ENCODE data around the gene MADCAM1.

MADCAM1 gene

GRCh38 chr19:507286-508203 lies 11.3 kb downstream of the MADCAM1 start, which contains the start of gene TPGS1:
Gene TPGS1 (plus strand): TSS chr19:507497. CDS start chr19:507507, 10 bp downstream.
- CTCF ChIA-PET: interaction anchor here (0.6 to 2.9 kb wide), 14 partner anchors 10 to 211 kb away, joined by 3 to 18 read pairs (median 4); partner anchors contain the start of genes CDC34 and MADCAM1
- TF ChIP-seq CTCF (IDR thresholded peaks at IDR 0.05; ENCODE audit: control extremely low read depth, extremely low read depth, low read depth, missing control alignments): no peak
- POLR2A ChIA-PET: interaction anchor here (1.1 kb wide), 1 partner anchor 24 kb away, joined by 11 read pairs; the partner anchor contains the start of gene CDC34
- peak; percentile 85 for DNase-seq (ENCODE audit: extremely low spot score)

DNA sequence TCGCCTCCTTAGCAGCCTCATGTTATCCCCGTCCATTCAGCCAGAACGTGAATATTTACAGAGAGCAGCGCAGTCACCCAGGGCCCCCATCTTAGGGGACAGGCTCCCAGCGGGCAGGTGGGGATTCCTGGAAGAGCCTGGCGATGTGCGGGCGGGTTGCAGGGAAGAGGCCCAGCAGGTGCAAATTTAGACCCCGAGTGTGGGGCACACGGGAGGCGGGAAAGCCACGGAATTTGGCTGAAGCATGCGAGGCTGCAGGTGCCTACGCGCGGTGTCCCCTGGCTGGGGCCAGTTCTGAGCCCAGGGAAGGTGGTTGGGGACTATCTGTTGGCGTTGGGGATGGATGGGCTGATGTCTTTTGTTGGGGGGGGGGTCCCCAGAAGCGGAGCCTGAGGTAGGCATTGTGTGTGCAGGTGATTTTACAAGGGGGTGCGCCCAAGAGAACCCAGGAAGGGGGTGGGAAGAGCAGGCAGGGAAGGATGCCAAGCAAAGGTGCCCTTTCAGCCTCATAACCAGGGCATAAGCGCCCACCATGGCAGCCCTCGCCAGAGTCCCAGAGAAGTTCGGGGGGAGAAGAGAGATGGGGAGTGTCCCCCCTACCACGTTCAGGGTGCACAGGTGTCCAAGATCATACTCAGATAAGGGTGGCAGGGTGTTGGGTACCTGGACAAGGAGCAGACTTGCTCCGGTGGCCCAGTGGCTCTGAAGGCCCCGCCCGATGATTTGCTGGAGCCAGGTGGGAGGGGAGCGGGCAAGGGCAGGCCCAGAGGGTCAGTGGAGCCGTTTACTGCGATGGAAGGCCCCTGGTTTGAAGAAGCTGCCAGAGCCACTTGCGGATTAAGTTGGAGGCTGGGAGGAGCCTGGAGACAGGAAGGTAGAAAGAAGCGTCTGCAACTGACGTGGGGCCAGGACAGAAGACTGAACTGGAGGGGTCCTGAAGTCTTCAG lies 12.2 kb downstream of the MADCAM1 start:
- DNase-seq (ENCODE audit: extremely low spot score): no peak
- POLR2A ChIA-PET: no interaction called here
- no peak for TF ChIP-seq CTCF (IDR thresholded peaks at IDR 0.05; ENCODE audit: control extremely low read depth, extremely low read depth, low read depth, missing control alignments)
- CTCF ChIA-PET: interaction anchor here (0.6 to 4.0 kb wide), 2 partner anchors 13 to 22 kb away, joined by 3 to 79 read pairs; partner anchors contain the start of gene CDC34

GRCh38 chr19:510606-511100 lies 14.4 kb downstream of the MADCAM1 start:
- ChIA-PET POLR2A (interaction anchor here (1.1 kb wide), 1 partner anchor 21 kb away, joined by 4 read pairs; the partner anchor contains the start of gene CDC34), CTCF (interaction anchor here (0.7 to 4.0 kb wide), 34 partner anchors 8 to 264 kb away, joined by 3 to 79 read pairs (median 4); partner anchors contain the start of genes C2CD4C, CDC34 and MADCAM1)
- DNase-seq (ENCODE audit: extremely low spot score): peak; percentile 88

DNA sequence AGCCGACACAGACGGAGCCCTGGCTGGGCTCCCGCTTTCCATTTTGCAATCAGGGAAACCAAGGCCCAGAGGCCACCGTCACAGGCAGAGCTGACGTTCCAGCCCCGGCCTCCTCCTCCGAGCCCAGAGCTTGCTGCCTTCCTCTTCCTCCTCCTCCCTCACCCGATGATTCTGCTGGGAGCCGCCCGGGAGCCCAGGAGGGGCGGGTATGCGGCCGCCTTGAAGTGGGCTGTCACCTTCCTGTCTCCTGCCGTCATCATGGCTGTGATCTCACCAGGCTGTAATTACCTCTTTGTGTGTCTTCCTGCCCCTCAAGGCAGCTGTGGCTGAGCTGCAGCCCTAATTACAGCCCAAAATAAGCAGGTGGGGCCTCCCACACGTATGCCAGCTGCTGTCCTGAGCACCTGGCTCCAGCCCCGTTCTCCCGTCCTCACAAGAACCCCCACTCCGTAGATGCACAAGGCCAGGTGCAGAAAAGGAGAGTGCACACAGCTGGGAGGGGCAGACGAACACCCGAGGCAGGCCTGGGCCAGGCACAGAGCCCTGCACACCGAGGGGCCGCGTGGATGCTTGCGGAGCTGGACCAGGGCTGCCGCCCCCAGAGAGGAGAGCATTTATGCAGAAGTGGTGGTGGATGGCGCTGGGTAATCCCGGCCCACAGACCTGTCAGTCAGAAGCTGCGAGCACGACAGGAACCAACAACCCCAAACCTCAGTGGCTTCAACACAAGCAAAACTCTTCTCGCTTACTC lies 15.0 kb downstream of the MADCAM1 start:
- ChIA-PET POLR2A (interaction anchor here (0.8 kb wide), 1 partner anchor 20 kb away, joined by 3 read pairs; no protein-coding TSS in a partner anchor), CTCF (interaction anchor here (0.7 to 4.0 kb wide), 32 partner anchors 9 to 264 kb away, joined by 3 to 79 read pairs (median 4); partner anchors contain the start of genes C2CD4C, CDC34 and MADCAM1)
- TF ChIP-seq CTCF (IDR thresholded peaks at IDR 0.05; ENCODE audit: control extremely low read depth, extremely low read depth, low read depth, missing control alignments): no peak
- peak; percentile 45 for DNase-seq (ENCODE audit: extremely low spot score)

More at GRCh38 chr19:510606-511100, 14.4 kb downstream of the MADCAM1 start:
- peak; percentile 98 for TF ChIP-seq CTCF (IDR thresholded peaks at IDR 0.05; ENCODE audit: control extremely low read depth, extremely low read depth, low read depth, missing control alignments)

DNA sequence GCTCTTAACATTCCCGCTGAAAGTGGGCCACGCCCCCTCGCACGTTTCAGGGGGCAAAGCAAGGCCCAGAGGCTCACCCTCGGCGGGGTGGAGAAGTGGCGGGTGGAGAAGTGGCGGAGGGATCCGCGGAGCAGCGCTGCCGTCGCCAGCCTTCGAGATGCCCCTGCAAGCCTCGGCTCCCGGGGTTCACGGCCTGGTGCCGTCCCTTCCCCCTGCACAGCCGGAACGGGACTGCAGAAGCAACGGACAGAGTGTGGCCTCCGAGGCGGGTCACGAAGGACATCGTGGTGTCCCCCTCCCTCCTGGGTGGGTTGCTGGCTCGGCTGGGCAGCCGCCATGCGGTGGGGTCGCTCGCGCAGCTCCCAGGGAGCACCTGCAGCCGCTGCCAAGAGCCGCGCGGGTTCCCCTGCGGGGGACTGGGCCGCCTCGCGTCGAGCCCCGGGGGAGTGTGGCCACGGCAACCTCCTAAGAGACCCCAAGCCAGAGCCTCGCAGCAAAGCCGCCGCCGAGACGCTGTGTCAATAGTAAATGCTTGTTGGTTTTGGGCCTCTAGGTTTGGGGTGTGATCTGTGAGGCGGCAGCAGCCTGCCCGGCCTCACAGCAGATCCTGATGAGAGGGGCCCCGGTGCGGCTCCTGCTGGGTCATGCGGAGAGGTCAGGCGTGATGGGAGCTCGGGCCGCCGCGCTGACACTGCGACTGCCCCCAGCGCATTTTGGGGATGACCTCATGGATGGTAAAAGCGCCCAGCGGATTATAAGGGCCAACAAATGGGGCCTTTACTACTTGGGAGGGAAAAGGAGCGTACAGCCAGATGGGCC lies 16.5 kb downstream of the MADCAM1 start:
- POLR2A ChIA-PET: no interaction called here
- TF ChIP-seq CTCF (IDR thresholded peaks at IDR 0.05; ENCODE audit: control extremely low read depth, extremely low read depth, low read depth, missing control alignments): no peak
- CTCF ChIA-PET: interaction anchor here (4.0 kb wide), 1 partner anchor 18 kb away, joined by 79 read pairs; the partner anchor contains the start of gene CDC34
- DNase-seq (ENCODE audit: extremely low spot score): no peak
